ENCODE measurements around the gene RTRAF. TPM values are rescaled to one million over a fixed set of nuclear protein-coding genes. Genes with fewer than 3 reads are reported as not detected.
A peak's percentile ranks its signal among the peaks of the same experiment; 100 is the strongest.

Gene RTRAF
- total RNA-seq, 1 donor from 2014 or later = 178 TPM

GRCh38 chr14:52026017-52026660 lies 36.8 kb downstream of the RTRAF start:
- peaks cover 15% of the 10 kb centered on the region for H3K4me1 Mint-ChIP-seq (ENCODE audit: low read depth, unreplicated experiment)
- H3K36me3 Mint-ChIP-seq (ENCODE audit: unreplicated experiment) = no peaks in the 10 kb centered on the region
- peaks cover 6% of the 10 kb centered on the region for H3K9me3 Mint-ChIP-seq (ENCODE audit: unreplicated experiment)
- DNase-seq = peak; percentile 44
- peak overlapping the region; percentile 12 for H3K4me3 Mint-ChIP-seq (ENCODE audit: unreplicated experiment)
- H3K27me3 Mint-ChIP-seq (ENCODE audit: unreplicated experiment) = peaks cover 3% of the 10 kb centered on the region
- TF ChIP-seq CTCF (IDR thresholded peaks at IDR 0.05; ENCODE audit: partially characterized antibody, unreplicated experiment) = no peak
- peak overlapping the region; percentile 94 for H3K27ac Mint-ChIP-seq (ENCODE audit: unreplicated experiment)

- Mint-ChIP-seq H3K9me3 (ENCODE audit: unreplicated experiment) (peaks cover 6% of the 10 kb centered on the region), H3K27me3 (ENCODE audit: unreplicated experiment) (peaks cover 3% of the 10 kb centered on the region), H3K4me1 (ENCODE audit: low read depth, unreplicated experiment) (peaks cover 12% of the 10 kb centered on the region), H3K36me3 (ENCODE audit: unreplicated experiment) (no peaks in the 10 kb centered on the region), H3K4me3 (ENCODE audit: unreplicated experiment) (no peak overlapping the region), H3K27ac (ENCODE audit: unreplicated experiment) (no peak overlapping the region)
- no peak for DNase-seq
- TF ChIP-seq CTCF (IDR thresholded peaks at IDR 0.05; ENCODE audit: partially characterized antibody, unreplicated experiment) = no peak
Measured at GRCh38 chr14:52026901-52027300, 37.6 kb downstream of the RTRAF start.

- no peak for TF ChIP-seq CTCF (IDR thresholded peaks at IDR 0.05; ENCODE audit: partially characterized antibody, unreplicated experiment)
- Mint-ChIP-seq H3K4me3 (ENCODE audit: unreplicated experiment) (no peak overlapping the region), H3K9me3 (ENCODE audit: unreplicated experiment) (peaks cover 6% of the 10 kb centered on the region), H3K4me1 (ENCODE audit: low read depth, unreplicated experiment) (peaks cover 11% of the 10 kb centered on the region), H3K27ac (ENCODE audit: unreplicated experiment) (no peak overlapping the region), H3K36me3 (ENCODE audit: unreplicated experiment) (peaks cover 4% of the 10 kb centered on the region), H3K27me3 (ENCODE audit: unreplicated experiment) (peaks cover 2% of the 10 kb centered on the region)
- DNase-seq = no peak
Measured at GRCh38 chr14:52029881-52030280, 40.5 kb downstream of the RTRAF start.

GRCh38 chr14:52031781-52032180 lies 42.4 kb downstream of the RTRAF start:
- peaks cover 2% of the 10 kb centered on the region for H3K4me1 Mint-ChIP-seq (ENCODE audit: low read depth, unreplicated experiment)
- no peak overlapping the region for H3K27ac Mint-ChIP-seq (ENCODE audit: unreplicated experiment)
- no peak overlapping the region for H3K4me3 Mint-ChIP-seq (ENCODE audit: unreplicated experiment)
- no peak for DNase-seq
- H3K36me3 Mint-ChIP-seq (ENCODE audit: unreplicated experiment) = peaks cover 4% of the 10 kb centered on the region
- H3K9me3 Mint-ChIP-seq (ENCODE audit: unreplicated experiment) = no peaks in the 10 kb centered on the region
- peaks cover 2% of the 10 kb centered on the region for H3K27me3 Mint-ChIP-seq (ENCODE audit: unreplicated experiment)
- no peak for TF ChIP-seq CTCF (IDR thresholded peaks at IDR 0.05; ENCODE audit: partially characterized antibody, unreplicated experiment)

GRCh38 chr14:52032204-52032801 lies 43.0 kb downstream of the RTRAF start:
- Mint-ChIP-seq H3K9me3 (ENCODE audit: unreplicated experiment) (no peaks in the 10 kb centered on the region), H3K27ac (ENCODE audit: unreplicated experiment) (no peak overlapping the region), H3K4me1 (ENCODE audit: low read depth, unreplicated experiment) (peaks cover 2% of the 10 kb centered on the region), H3K36me3 (ENCODE audit: unreplicated experiment) (peaks cover 4% of the 10 kb centered on the region), H3K27me3 (ENCODE audit: unreplicated experiment) (peaks cover 2% of the 10 kb centered on the region), H3K4me3 (ENCODE audit: unreplicated experiment) (no peak overlapping the region)
- no peak for DNase-seq
- TF ChIP-seq CTCF (IDR thresholded peaks at IDR 0.05; ENCODE audit: partially characterized antibody, unreplicated experiment) = no peak

Data from glutamatergic neuron (in vitro differentiated cells).